Choroid plexus epithelial cell (primary cell): ENCODE measurements around the gene SELENBP1.
A peak's percentile ranks its signal among the peaks of the same experiment; 100 is the strongest.

Source experiments
- DNase-seq: peaks from one replicate; pipeline ENCODE4 v3.0.0-alpha.2; 2010; ENCODE audit warnings: low read depth
- H3K4me3 ChIP-seq: 2 replicates; pipeline ENCODE4 v1.5.1; 2011; ENCODE audit warnings: low read depth, mild to moderate bottlenecking, control low read depth, low read length, moderate library complexity
- TF ChIP-seq, protein P1 (sequence below): conservative IDR thresholded peaks from 2 replicates; pipeline ENCODE4 v1.5.1; 2011; ENCODE audit warnings: low read depth, mild to moderate bottlenecking, control low read depth, inconsistent platforms, low read length, moderate library complexity

SELENBP1 gene

GRCh38 chr1:151372058-151372934 lies at the start of gene SELENBP1:
SELENBP1 (minus strand) TSS chr1:151372705; CDS start chr1:151372641, 64 bp downstream.
- H3K4me3 ChIP-seq, result peak within 1 kb of the TSS; percentile 48
- peak; percentile 79 for DNase-seq
- TF ChIP-seq, protein P1, sequence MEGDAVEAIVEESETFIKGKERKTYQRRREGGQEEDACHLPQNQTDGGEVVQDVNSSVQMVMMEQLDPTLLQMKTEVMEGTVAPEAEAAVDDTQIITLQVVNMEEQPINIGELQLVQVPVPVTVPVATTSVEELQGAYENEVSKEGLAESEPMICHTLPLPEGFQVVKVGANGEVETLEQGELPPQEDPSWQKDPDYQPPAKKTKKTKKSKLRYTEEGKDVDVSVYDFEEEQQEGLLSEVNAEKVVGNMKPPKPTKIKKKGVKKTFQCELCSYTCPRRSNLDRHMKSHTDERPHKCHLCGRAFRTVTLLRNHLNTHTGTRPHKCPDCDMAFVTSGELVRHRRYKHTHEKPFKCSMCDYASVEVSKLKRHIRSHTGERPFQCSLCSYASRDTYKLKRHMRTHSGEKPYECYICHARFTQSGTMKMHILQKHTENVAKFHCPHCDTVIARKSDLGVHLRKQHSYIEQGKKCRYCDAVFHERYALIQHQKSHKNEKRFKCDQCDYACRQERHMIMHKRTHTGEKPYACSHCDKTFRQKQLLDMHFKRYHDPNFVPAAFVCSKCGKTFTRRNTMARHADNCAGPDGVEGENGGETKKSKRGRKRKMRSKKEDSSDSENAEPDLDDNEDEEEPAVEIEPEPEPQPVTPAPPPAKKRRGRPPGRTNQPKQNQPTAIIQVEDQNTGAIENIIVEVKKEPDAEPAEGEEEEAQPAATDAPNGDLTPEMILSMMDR, result no peak

DNA sequence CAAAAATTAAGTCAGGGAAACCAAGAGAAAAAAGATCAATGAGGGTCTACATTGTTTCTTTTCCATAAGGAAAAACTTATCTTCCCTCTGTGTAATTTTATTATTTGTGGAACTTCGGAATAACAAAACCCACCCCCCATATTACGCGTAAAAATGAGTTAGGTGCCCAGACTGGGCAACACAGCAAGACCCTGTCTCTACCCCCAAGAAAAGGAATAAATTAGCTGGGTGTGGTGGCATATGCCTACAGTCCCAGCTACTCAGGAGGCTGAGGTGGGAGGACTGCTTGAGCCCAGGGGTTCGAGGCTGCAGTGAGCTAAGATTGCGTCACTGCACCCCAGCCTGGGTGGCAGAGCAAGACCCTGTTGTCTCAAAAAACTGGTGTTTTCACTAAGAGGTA lies 47.3 kb upstream of the SELENBP1 start:
- TF ChIP-seq, protein P1, result no peak
- no peak overlapping the region for H3K4me3 ChIP-seq
- no peak for DNase-seq

- no peak overlapping the region for H3K4me3 ChIP-seq
- TF ChIP-seq, protein P1, result no peak
- DNase-seq, result no peak
Measured at GRCh38 chr1:151418081-151418480, 45.6 kb upstream of the SELENBP1 start.

- TF ChIP-seq, protein P1, result no peak
- peak; percentile 87 for DNase-seq
- H3K4me3 ChIP-seq, result no peak overlapping the region
Measured at GRCh38 chr1:151416231-151416630, 43.7 kb upstream of the SELENBP1 start.

GRCh38 chr1:151411884-151412283 lies 39.4 kb upstream of the SELENBP1 start:
- TF ChIP-seq, protein P1, result no peak
- no peak for DNase-seq
- no peak overlapping the region for H3K4me3 ChIP-seq

- TF ChIP-seq, protein P1, result no peak
- H3K4me3 ChIP-seq, result no peak overlapping the region
- DNase-seq, result no peak
Measured at GRCh38 chr1:151408891-151409290, 36.4 kb upstream of the SELENBP1 start.

DNA sequence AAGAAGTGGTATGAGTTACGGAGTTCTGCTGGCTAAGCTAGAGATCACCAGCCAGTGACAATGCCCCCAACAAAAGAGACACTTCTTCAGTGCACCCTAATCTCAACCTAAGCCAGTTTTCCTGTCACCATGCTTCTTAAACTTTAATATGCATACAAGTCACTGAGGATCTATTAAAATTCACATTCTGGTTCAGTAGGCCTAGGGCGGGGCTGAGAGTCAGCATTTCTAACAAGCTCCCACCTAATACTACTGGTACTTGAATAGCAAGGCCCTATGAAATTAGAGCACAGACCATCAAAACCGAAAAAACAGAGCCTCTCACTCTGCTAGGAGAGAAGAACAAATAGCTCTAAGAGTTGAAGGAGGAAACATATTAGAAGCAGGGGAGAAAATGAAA lies 34.8 kb upstream of the SELENBP1 start:
- no peak overlapping the region for H3K4me3 ChIP-seq
- TF ChIP-seq, protein P1, result no peak
- DNase-seq, result no peak
